Measurements from ENCODE around the gene ITCH. TPM values are rescaled to one million over a fixed set of nuclear protein-coding genes. Genes with fewer than 3 reads are reported as not detected.
"Not testable (repeated sequence)": the region's sequence is repeated elsewhere in the genome, so short reads cannot be mapped to it uniquely, and the experiment has no call there.

Gene ITCH
- total RNA-seq, 1 donor from 2014 or later: 57.5 TPM

DNA sequence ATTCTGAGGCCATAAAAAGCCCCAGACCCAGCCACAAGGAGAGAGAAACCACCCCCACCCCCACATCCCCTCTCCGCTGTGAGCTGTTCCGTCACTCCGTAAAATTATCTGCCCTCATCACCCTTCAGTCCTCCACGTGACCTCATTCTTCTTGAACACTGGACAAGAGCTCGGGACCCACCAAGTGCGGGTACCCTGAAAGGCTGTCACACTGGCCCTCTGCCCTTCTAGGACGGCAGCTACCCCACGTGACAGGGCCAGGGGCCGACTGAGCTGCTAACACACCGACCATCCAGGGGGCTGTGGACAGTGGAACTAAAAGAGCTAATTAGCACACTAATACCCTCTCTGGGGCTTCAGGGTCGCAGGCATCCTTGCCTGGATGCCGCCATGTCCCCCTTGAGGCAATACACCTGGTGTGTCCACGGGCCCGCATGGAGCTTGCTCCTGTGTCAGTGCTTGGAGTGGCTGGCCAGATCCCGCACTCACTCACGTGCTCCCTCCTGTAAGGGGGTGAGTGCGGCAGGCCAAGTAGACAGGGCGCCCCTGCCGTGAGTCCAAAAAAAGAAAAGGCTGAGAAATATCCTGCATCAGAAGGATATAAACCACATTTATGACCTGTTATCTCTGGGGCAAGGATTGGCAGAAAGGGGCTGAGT, 30.7 kb upstream of the ITCH start:
- Histone ChIP-seq H3K27ac (no peak overlapping the region), H3K9me3 (no peaks in the 10 kb centered on the region), H3K4me3 (no peak overlapping the region), H3K27me3 (ENCODE audit: low read depth) (no peaks in the 10 kb centered on the region), H3K36me3 (no peaks in the 10 kb centered on the region), H3K4me1 (no peaks in the 10 kb centered on the region)
- ATAC-seq (no peak), DNase-seq (no peak)
- intact Hi-C loops (cut with DNase I): no loop called here
- TF ChIP-seq CTCF (IDR thresholded peaks at IDR 0.05): no peak

DNA sequence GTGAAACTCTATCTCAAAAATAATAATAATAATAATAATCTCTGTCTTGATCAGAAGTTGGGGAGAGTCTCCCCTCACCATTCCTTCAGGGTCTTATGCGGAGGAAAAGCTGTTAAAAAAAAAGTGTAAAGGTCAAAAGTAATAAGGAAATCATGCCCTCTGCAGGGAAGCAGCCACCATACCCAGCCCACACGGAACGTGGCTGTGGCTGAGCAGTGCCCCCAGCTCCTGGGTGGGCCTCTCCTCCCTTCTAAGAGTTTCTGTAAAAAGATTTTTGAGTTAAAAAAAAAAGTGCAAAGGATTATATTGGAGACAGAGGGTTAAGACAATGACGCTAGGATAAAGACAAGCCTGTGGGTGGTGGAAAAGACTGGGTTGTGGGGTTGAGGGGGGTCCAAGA, 29.3 kb upstream of the ITCH start:
- Histone ChIP-seq H3K9me3 (no peaks in the 10 kb centered on the region), H3K4me1 (no peaks in the 10 kb centered on the region), H3K36me3 (no peaks in the 10 kb centered on the region), H3K27me3 (ENCODE audit: low read depth) (no peaks in the 10 kb centered on the region), H3K27ac (no peak overlapping the region), H3K4me3 (no peak overlapping the region)
- no peak for DNase-seq
- ATAC-seq: no peak
- no peak for TF ChIP-seq CTCF (IDR thresholded peaks at IDR 0.05)
- intact Hi-C loops (cut with DNase I): no loop called here

GRCh38 chr20:34334654-34335407, 28.2 kb upstream of the ITCH start:
- DNase-seq: no peak
- no peak overlapping the region for H3K4me3 ChIP-seq
- intact Hi-C loops (cut with DNase I): no loop called here
- ATAC-seq: peak in 1 of 2 donors; percentile 9
- no peaks in the 10 kb centered on the region for H3K4me1 ChIP-seq
- no peak overlapping the region for H3K27ac ChIP-seq
- no peaks in the 10 kb centered on the region for H3K27me3 ChIP-seq (ENCODE audit: low read depth)
- H3K36me3 ChIP-seq: no peaks in the 10 kb centered on the region
- no peaks in the 10 kb centered on the region for H3K9me3 ChIP-seq
- TF ChIP-seq CTCF (IDR thresholded peaks at IDR 0.05): no peak

GRCh38 chr20:34337544-34337943, 25.5 kb upstream of the ITCH start:
- Histone ChIP-seq H3K4me3 (no peak overlapping the region), H3K27ac (no peak overlapping the region)
- no peak for TF ChIP-seq CTCF (IDR thresholded peaks at IDR 0.05)

GRCh38 chr20:34337982-34338726, 24.9 kb upstream of the ITCH start:
- Histone ChIP-seq H3K27me3 (ENCODE audit: low read depth) (no peaks in the 10 kb centered on the region), H3K4me1 (no peaks in the 10 kb centered on the region), H3K27ac (no peak overlapping the region), H3K36me3 (no peaks in the 10 kb centered on the region), H3K9me3 (no peaks in the 10 kb centered on the region), H3K4me3 (no peak overlapping the region)
- no peak for TF ChIP-seq CTCF (IDR thresholded peaks at IDR 0.05)
- intact Hi-C loops (cut with DNase I): no loop called here
- no peak for DNase-seq
- ATAC-seq: peak in 1 of 2 donors; percentile 45

More at GRCh38 chr20:34337544-34337943, 25.5 kb upstream of the ITCH start:
- H3K4me1 ChIP-seq: no peaks in the 10 kb centered on the region
- H3K27me3 ChIP-seq (ENCODE audit: low read depth): no peaks in the 10 kb centered on the region
- ATAC-seq (no peak), DNase-seq (no peak)
- no peaks in the 10 kb centered on the region for H3K9me3 ChIP-seq
- intact Hi-C loops (cut with DNase I): no loop called here
- H3K36me3 ChIP-seq: no peaks in the 10 kb centered on the region

DNA sequence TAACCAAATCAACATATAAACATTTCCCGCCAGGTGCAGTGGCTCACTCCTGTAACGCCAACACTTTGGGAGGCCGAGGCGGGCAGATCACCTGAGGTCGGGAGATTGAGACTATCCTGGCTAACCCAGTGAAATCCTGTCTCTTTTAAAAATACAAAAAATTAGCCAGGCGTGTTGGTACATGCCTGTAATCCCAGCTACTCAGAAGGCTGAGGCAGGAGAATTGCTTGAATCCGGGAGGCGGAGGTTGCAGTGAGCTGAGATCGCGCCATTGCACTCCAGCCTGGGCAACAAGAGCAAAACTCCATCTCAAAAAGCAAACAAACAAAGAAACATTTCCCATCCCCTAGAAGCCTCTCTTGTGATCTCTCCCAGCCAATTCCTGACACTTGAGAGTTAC, 22.3 kb upstream of the ITCH start:
- H3K36me3 ChIP-seq; H3K4me1 ChIP-seq; H3K27me3 ChIP-seq (ENCODE audit: low read depth); intact Hi-C loops (cut with DNase I); ATAC-seq; H3K4me3 ChIP-seq; H3K9me3 ChIP-seq; DNase-seq; H3K27ac ChIP-seq: not testable (repeated sequence)

DNA sequence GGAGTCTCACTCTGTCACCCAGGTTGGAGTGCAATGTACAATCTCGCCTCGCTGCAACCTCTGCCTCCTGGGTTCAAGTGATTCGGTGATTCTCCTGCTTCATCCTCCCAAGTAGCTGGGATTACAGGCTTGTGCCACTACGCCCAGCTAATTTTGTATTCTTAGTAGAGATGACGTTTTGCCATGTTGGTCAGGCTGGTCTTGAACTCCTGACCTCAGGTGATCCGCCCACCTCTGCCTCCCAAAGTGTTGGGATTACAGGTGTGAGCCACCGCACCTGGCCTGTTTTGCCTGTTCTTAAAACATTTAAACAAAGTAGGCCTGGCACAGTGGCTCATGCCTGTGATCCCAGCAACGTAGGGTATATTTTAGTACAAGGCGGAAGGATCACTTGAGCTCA, 21.9 kb upstream of the ITCH start:
- H3K27me3 ChIP-seq (ENCODE audit: low read depth); H3K9me3 ChIP-seq; H3K4me3 ChIP-seq; DNase-seq; intact Hi-C loops (cut with DNase I); ATAC-seq; H3K4me1 ChIP-seq; H3K27ac ChIP-seq; H3K36me3 ChIP-seq: not testable (repeated sequence)

Measured in lower lobe of right lung (tissue), 2 donors.